ENCODE results near the gene TNRC6B. TPM values are rescaled to one million over a fixed set of nuclear protein-coding genes. Genes with fewer than 3 reads are reported as not detected.
"Not testable (repeated sequence)": the region's sequence is repeated elsewhere in the genome, so short reads cannot be mapped to it uniquely, and the experiment has no call there.

TNRC6B gene
- polyA plus RNA-seq, 1 donor (not counting 4 experiments of a cell fraction or from before 2014, with no cell fraction given): 5.6 TPM

GRCh38 chr22:40310081-40310767 lies 132.5 kb downstream of the TNRC6B start:
- Histone ChIP-seq H3K36me3 (ENCODE audit: control insufficient read depth in 2 of 2, extremely low read depth in 1 of 2, insufficient read depth in 2 of 2, low read length in 2 of 2) (peaks cover 11 to 15% of the 10 kb centered on the region in 2 experiments), H3K9ac (ENCODE audit: control insufficient read depth, extremely low read depth, insufficient read depth, low read length) (no peak overlapping the region), H3K79me2 (ENCODE audit: control insufficient read depth, insufficient read depth, low read length) (no peaks in the 10 kb centered on the region), H3K9me3 (ENCODE audit: control insufficient read depth, low read depth, low read length) (no peaks in the 10 kb centered on the region), H3K9me1 (ENCODE audit: control insufficient read depth, extremely low read depth, insufficient read depth, low read length) (no peaks in the 10 kb centered on the region), H3K4me1 (ENCODE audit: control insufficient read depth, extremely low read depth, insufficient read depth, low read length) (no peaks in the 10 kb centered on the region), H3K27ac (ENCODE audit: control insufficient read depth, insufficient read depth, low read length) (no peak overlapping the region), H2AFZ (ENCODE audit: control insufficient read depth, low read length) (no peak overlapping the region), H3K4me2 (ENCODE audit: control insufficient read depth, extremely low read depth, insufficient read depth, low read depth, low read length) (no peak overlapping the region), H3K4me3 (ENCODE audit: control insufficient read depth in 2 of 3, extremely low read depth in 1 of 3, insufficient read depth in 2 of 3, low read depth in 1 of 3, low read length in 3 of 3) (no peak overlapping the region), H4K20me1 (ENCODE audit: control insufficient read depth, extremely low read depth, insufficient read depth, low read length) (no peaks in the 10 kb centered on the region), H3K27me3 (ENCODE audit: control insufficient read depth, extremely low read depth, insufficient read depth, low read length) (no peaks in the 10 kb centered on the region)
- FAIRE-seq: no peak
- TF ChIP-seq EZH2 (IDR thresholded peaks at IDR 0.05; ENCODE audit: low read length): no peak
- no peak for TF ChIP-seq CTCF (optimal IDR thresholded peaks at IDR 0.05 in 1 of 3, IDR thresholded peaks at IDR 0.05 in 1 of 3, conservative IDR thresholded peaks at IDR 0.05 in 1 of 3; ENCODE audit: extremely low read depth in 1 of 3, insufficient read depth in 2 of 3, low read length in 3 of 3)
- dilution Hi-C loops (cut with MboI; ENCODE audit: extremely low pct_ligation_motif_present, low sequenced_read_pairs): no loop called here
- no peak for DNase-seq (ENCODE audit: low read depth, low spot score)

GRCh38 chr22:40310768-40311120 lies 133.0 kb downstream of the TNRC6B start:
- Histone ChIP-seq H3K27me3 (ENCODE audit: control insufficient read depth, extremely low read depth, insufficient read depth, low read length) (no peaks in the 10 kb centered on the region), H3K9ac (ENCODE audit: control insufficient read depth, extremely low read depth, insufficient read depth, low read length) (no peak overlapping the region), H2AFZ (ENCODE audit: control insufficient read depth, low read length) (no peak overlapping the region), H3K4me3 (ENCODE audit: control insufficient read depth in 2 of 3, extremely low read depth in 1 of 3, insufficient read depth in 2 of 3, low read depth in 1 of 3, low read length in 3 of 3) (no peak overlapping the region), H3K9me3 (ENCODE audit: control insufficient read depth, low read depth, low read length) (no peaks in the 10 kb centered on the region), H3K27ac (ENCODE audit: control insufficient read depth, insufficient read depth, low read length) (no peak overlapping the region), H3K36me3 (ENCODE audit: control insufficient read depth in 2 of 2, extremely low read depth in 1 of 2, insufficient read depth in 2 of 2, low read length in 2 of 2) (peaks cover 12 to 19% of the 10 kb centered on the region in 2 experiments), H3K4me1 (ENCODE audit: control insufficient read depth, extremely low read depth, insufficient read depth, low read length) (no peaks in the 10 kb centered on the region), H3K9me1 (ENCODE audit: control insufficient read depth, extremely low read depth, insufficient read depth, low read length) (no peaks in the 10 kb centered on the region), H4K20me1 (ENCODE audit: control insufficient read depth, extremely low read depth, insufficient read depth, low read length) (no peaks in the 10 kb centered on the region), H3K4me2 (ENCODE audit: control insufficient read depth, extremely low read depth, insufficient read depth, low read depth, low read length) (no peak overlapping the region), H3K79me2 (ENCODE audit: control insufficient read depth, insufficient read depth, low read length) (no peaks in the 10 kb centered on the region)
- no peak for TF ChIP-seq EZH2 (IDR thresholded peaks at IDR 0.05; ENCODE audit: low read length)
- no peak for DNase-seq (ENCODE audit: low read depth, low spot score)
- FAIRE-seq: no peak
- dilution Hi-C loops (cut with MboI; ENCODE audit: extremely low pct_ligation_motif_present, low sequenced_read_pairs): no loop called here

- not testable (repeated sequence) for H3K9ac ChIP-seq (ENCODE audit: control insufficient read depth, extremely low read depth, insufficient read depth, low read length)
Observed at GRCh38 chr22:40311646-40312045, 133.9 kb downstream of the TNRC6B start.

More at GRCh38 chr22:40311646-40312045, 133.9 kb downstream of the TNRC6B start:
- H3K79me2 ChIP-seq (ENCODE audit: control insufficient read depth, insufficient read depth, low read length); H3K4me3 ChIP-seq (ENCODE audit: control insufficient read depth in 2 of 3, extremely low read depth in 1 of 3, insufficient read depth in 2 of 3, low read depth in 1 of 3, low read length in 3 of 3); H2AFZ ChIP-seq (ENCODE audit: control insufficient read depth, low read length); H3K9me1 ChIP-seq (ENCODE audit: control insufficient read depth, extremely low read depth, insufficient read depth, low read length); FAIRE-seq; H3K4me1 ChIP-seq (ENCODE audit: control insufficient read depth, extremely low read depth, insufficient read depth, low read length); H4K20me1 ChIP-seq (ENCODE audit: control insufficient read depth, extremely low read depth, insufficient read depth, low read length); dilution Hi-C loops (cut with MboI; ENCODE audit: extremely low pct_ligation_motif_present, low sequenced_read_pairs); H3K4me2 ChIP-seq (ENCODE audit: control insufficient read depth, extremely low read depth, insufficient read depth, low read depth, low read length); H3K27me3 ChIP-seq (ENCODE audit: control insufficient read depth, extremely low read depth, insufficient read depth, low read length); H3K27ac ChIP-seq (ENCODE audit: control insufficient read depth, insufficient read depth, low read length); DNase-seq (ENCODE audit: low read depth, low spot score); H3K9me3 ChIP-seq (ENCODE audit: control insufficient read depth, low read depth, low read length): not testable (repeated sequence)
- peaks cover 16 to 23% of the 10 kb centered on the region in 2 experiments for H3K36me3 ChIP-seq (ENCODE audit: control insufficient read depth in 2 of 2, extremely low read depth in 1 of 2, insufficient read depth in 2 of 2, low read length in 2 of 2)

Measured in keratinocyte (primary cell).